ENCODE measurements around the gene DYNC1H1. TPM values are rescaled to one million over a fixed set of nuclear protein-coding genes. Genes with fewer than 3 reads are reported as not detected.

DYNC1H1 gene
- total RNA-seq, 6 experiments from 2014 or later = 116 to 261 (median 161) TPM

GRCh38 chr14:102049258-102050025 is 85.1 kb downstream of the DYNC1H1 start:
- DNase-seq = no peak
- TF ChIP-seq POLR2A (IDR thresholded peaks at IDR 0.05) = no peak
- TF ChIP-seq, protein P1, sequence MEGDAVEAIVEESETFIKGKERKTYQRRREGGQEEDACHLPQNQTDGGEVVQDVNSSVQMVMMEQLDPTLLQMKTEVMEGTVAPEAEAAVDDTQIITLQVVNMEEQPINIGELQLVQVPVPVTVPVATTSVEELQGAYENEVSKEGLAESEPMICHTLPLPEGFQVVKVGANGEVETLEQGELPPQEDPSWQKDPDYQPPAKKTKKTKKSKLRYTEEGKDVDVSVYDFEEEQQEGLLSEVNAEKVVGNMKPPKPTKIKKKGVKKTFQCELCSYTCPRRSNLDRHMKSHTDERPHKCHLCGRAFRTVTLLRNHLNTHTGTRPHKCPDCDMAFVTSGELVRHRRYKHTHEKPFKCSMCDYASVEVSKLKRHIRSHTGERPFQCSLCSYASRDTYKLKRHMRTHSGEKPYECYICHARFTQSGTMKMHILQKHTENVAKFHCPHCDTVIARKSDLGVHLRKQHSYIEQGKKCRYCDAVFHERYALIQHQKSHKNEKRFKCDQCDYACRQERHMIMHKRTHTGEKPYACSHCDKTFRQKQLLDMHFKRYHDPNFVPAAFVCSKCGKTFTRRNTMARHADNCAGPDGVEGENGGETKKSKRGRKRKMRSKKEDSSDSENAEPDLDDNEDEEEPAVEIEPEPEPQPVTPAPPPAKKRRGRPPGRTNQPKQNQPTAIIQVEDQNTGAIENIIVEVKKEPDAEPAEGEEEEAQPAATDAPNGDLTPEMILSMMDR (IDR thresholded peaks at IDR 0.05) = no peak
- no CpG with 5 or more reads among the region's 25 CpGs for WGBS (ENCODE audit: insufficient coverage, low coverage, low lambda C conversion rate, missing lambda C conversion rate)

DNA sequence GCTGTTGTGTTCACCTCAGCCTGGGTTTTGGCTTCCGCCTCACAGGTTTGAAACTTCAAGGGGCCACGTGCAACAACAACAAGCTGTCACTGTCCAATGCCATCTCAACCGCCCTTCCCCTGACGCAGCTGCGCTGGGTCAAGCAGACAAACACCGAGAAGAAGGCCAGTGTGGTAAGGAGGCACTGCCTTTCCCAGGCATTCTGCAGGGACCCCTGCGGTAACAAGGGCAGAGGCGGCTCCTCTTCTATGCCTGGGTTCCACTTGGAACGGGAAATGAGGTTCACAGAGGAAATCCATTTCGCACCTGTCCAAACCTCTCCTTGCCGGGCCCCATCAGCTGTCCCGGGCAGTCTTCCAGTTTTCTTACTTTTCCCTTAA is 85.6 kb downstream of the DYNC1H1 start:
- ATAC-seq (no peak), DNase-seq (no peak)
- no peaks in the 10 kb centered on the region for H3K9me3 ChIP-seq
- H3K4me3 ChIP-seq = no peak overlapping the region
- 96% methylated on average over 6 of the region's 12 CpGs for WGBS (ENCODE audit: insufficient coverage, low coverage, low lambda C conversion rate, missing lambda C conversion rate)
- H3K27me3 ChIP-seq = no peaks in the 10 kb centered on the region
- H3K4me1 ChIP-seq = no peaks in the 10 kb centered on the region
- peaks cover 4 to 64% (median 29%) of the 10 kb centered on the region in 4 donors for H3K36me3 ChIP-seq
- no peak for TF ChIP-seq POLR2A (IDR thresholded peaks at IDR 0.05)
- TF ChIP-seq, protein P1 (IDR thresholded peaks at IDR 0.05) = no peak
- intact Hi-C loops (cut with DNase I) = no loop called here
- H3K27ac ChIP-seq = no peak overlapping the region

More at GRCh38 chr14:102049258-102050025, 85.1 kb downstream of the DYNC1H1 start:
- Histone ChIP-seq H3K4me1 (no peaks in the 10 kb centered on the region), H3K36me3 (peaks cover 4 to 70% (median 32%) of the 10 kb centered on the region in 4 donors), H3K27me3 (no peaks in the 10 kb centered on the region), H3K9me3 (no peaks in the 10 kb centered on the region), H3K27ac (no peak overlapping the region), H3K4me3 (no peak overlapping the region)
- intact Hi-C loops (cut with DNase I) = loop anchor here in 1 of 2 donors (5.0 kb wide), 1 partner anchor 48 kb away; no protein-coding TSS in a partner anchor
- ATAC-seq = no peak

DNA sequence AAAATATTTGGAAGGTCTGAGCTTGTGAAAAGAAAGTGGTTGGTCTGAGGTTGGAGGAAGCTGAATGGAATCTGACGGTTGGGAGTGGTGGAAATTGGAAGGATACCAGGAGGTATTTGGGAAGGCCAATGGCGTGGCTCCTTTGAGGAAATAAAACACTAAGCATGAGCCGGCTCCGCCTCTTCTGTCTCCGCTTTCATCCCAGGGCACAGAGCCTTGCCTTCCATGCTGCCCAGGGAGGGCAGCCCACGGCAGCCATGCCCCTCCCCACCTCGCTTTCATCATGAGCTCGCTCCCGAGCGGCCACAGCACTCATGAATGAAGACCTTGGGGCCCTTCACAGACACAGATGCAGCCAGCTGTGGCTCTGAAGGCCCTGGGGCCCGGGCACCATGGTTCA is 86.3 kb downstream of the DYNC1H1 start:
- H3K36me3 ChIP-seq = peaks cover 4 to 59% (median 29%) of the 10 kb centered on the region in 4 donors
- 60% methylated on average over 2 of the region's 11 CpGs for WGBS (ENCODE audit: insufficient coverage, low coverage, low lambda C conversion rate, missing lambda C conversion rate)

GRCh38 chr14:102052522-102052921 is 88.1 kb downstream of the DYNC1H1 start:
- H3K9me3 ChIP-seq = no peaks in the 10 kb centered on the region
- intact Hi-C loops (cut with DNase I) = no loop called here
- no peak overlapping the region for H3K4me3 ChIP-seq
- ATAC-seq (no peak), DNase-seq (no peak)
- H3K36me3 ChIP-seq = peaks cover 4 to 46% (median 24%) of the 10 kb centered on the region in 4 donors
- H3K27ac ChIP-seq = no peak overlapping the region
- no CpG with 5 or more reads among the region's 10 CpGs for WGBS (ENCODE audit: insufficient coverage, low coverage, low lambda C conversion rate, missing lambda C conversion rate)
- H3K4me1 ChIP-seq = no peaks in the 10 kb centered on the region
- H3K27me3 ChIP-seq = no peaks in the 10 kb centered on the region
- no peak for TF ChIP-seq POLR2A (IDR thresholded peaks at IDR 0.05)
- TF ChIP-seq, protein P1 (IDR thresholded peaks at IDR 0.05) = no peak

More for the DNA sequence above, 86.3 kb downstream of the DYNC1H1 start:
- H3K4me3 ChIP-seq = no peak overlapping the region
- intact Hi-C loops (cut with DNase I) = no loop called here
- no peak overlapping the region for H3K27ac ChIP-seq
- DNase-seq (no peak), ATAC-seq (no peak)
- no peaks in the 10 kb centered on the region for H3K4me1 ChIP-seq
- no peak for TF ChIP-seq POLR2A (IDR thresholded peaks at IDR 0.05)
- TF ChIP-seq, protein P1 (IDR thresholded peaks at IDR 0.05) = no peak
- H3K27me3 ChIP-seq = no peaks in the 10 kb centered on the region
- H3K9me3 ChIP-seq = no peaks in the 10 kb centered on the region
